Tracheal epithelial cell (primary cell): ENCODE results near the gene ABCG8. TPM values are rescaled to one million over a fixed set of nuclear protein-coding genes. Genes with fewer than 3 reads are reported as not detected.

ENCODE experiments used
- total RNA-seq: library from RNA; depleted of rRNA; stranded (reverse); fragments of >200 nt; gene quantifications from 2 replicates; pipeline ENCODE4 v1.2.1, GENCODE V29; 2014

Gene ABCG8
- under 0.01 TPM in 1 of 2 replicates, not detected in the other for total RNA-seq

GRCh38 chr2:43838560-43839267 lies at the start of gene ABCG8, which contains the start of gene ABCG5:
Gene ABCG8 (plus strand): TSS chr2:43838971. CDS start chr2:43839054, 83 bp downstream.
Gene ABCG5 (minus strand): TSS chr2:43838839. CDS start chr2:43838679, 160 bp downstream.

Other genes starting within 250 kb of the ABCG8 start
- gene THADA, start 242.9 kb upstream of the ABCG8 start, total RNA-seq, result 22.6 and 28.7 TPM in 2 replicates
- 1.7 and 1.9 TPM in 2 replicates for gene PLEKHH2, start 201.7 kb upstream of the ABCG8 start, total RNA-seq
- not detected in 2 replicates for gene C1GALT1C1L, start 162.5 kb upstream of the ABCG8 start, total RNA-seq
- 11.1 and 14.9 TPM in 2 replicates for gene DYNC2LI1, start 64.9 kb upstream of the ABCG8 start, total RNA-seq
- not detected in 2 replicates for gene ABCG5, start 132 bp upstream of the ABCG8 start, total RNA-seq
- 68.0 and 89.5 TPM in 2 replicates for gene LRPPRC, start 157.0 kb downstream of the ABCG8 start, total RNA-seq